ENCODE results near the gene CMTR1. TPM values are rescaled to one million over a fixed set of nuclear protein-coding genes. Genes with fewer than 3 reads are reported as not detected.

Gene CMTR1
- total and polyA plus RNA-seq, 4 donors = 7.8 to 43.1 (median 32.6) TPM

- ATAC-seq (ENCODE audit: low FRiP score) (no peak), DNase-seq (no peak)
- no peaks in the 10 kb centered on the region for H3K36me3 ChIP-seq (ENCODE audit: control insufficient read depth in 1 of 2, insufficient read depth in 2 of 2, low read length in 1 of 2)
- H3K4me1 ChIP-seq (ENCODE audit: control insufficient read depth in 1 of 2, insufficient read depth in 2 of 2, low read length in 2 of 2) = no peaks in the 10 kb centered on the region
- no peaks in the 10 kb centered on the region for H3K27me3 ChIP-seq (ENCODE audit: control insufficient read depth in 1 of 2, insufficient read depth in 2 of 2, low read length in 1 of 2)
- H3K9me3 ChIP-seq (ENCODE audit: control insufficient read depth, low read length) = peaks cover 2% of the 10 kb centered on the region
- H3K4me3 ChIP-seq (ENCODE audit: low read length in 2 of 2) = no peak overlapping the region
- intact Hi-C loops (cut with DNase I) = no loop called here
- H3K27ac ChIP-seq (ENCODE audit: low read depth in 1 of 2, low read length in 2 of 2) = no peak overlapping the region
- WGBS, 2 donors = 89 to 92% methylated on average over 6 of the region's 6 CpGs
These were observed 6.0 kb upstream of the CMTR1 start for GRCh38 chr6:37426945-37427510.

- no peaks in the 10 kb centered on the region for H3K27me3 ChIP-seq (ENCODE audit: control insufficient read depth in 1 of 2, insufficient read depth in 2 of 2, low read length in 1 of 2)
- no peak overlapping the region for H3K4me3 ChIP-seq (ENCODE audit: low read length in 2 of 2)
- ATAC-seq (ENCODE audit: low FRiP score) (no peak), DNase-seq (no peak)
- H3K27ac ChIP-seq (ENCODE audit: low read depth in 1 of 2, low read length in 2 of 2) = no peak overlapping the region
- WGBS, 2 donors = 70 to 75% methylated on average over 2 of the region's 2 CpGs
- intact Hi-C loops (cut with DNase I) = no loop called here
- no peaks in the 10 kb centered on the region for H3K36me3 ChIP-seq (ENCODE audit: control insufficient read depth in 1 of 2, insufficient read depth in 2 of 2, low read length in 1 of 2)
- peaks cover 2% of the 10 kb centered on the region for H3K9me3 ChIP-seq (ENCODE audit: control insufficient read depth, low read length)
- H3K4me1 ChIP-seq (ENCODE audit: control insufficient read depth in 1 of 2, insufficient read depth in 2 of 2, low read length in 2 of 2) = peaks cover 4 to 6% of the 10 kb centered on the region in 2 donors
These were observed 3.7 kb upstream of the CMTR1 start for GRCh38 chr6:37429352-37429750.

- Histone ChIP-seq H3K9me3 (ENCODE audit: control insufficient read depth, low read length) (no peaks in the 10 kb centered on the region), H3K36me3 (ENCODE audit: control insufficient read depth in 1 of 2, insufficient read depth in 2 of 2, low read length in 1 of 2) (no peaks in the 10 kb centered on the region), H3K4me3 (ENCODE audit: low read length in 2 of 2) (peak overlapping the region; percentile 58 to 75), H3K27ac (ENCODE audit: low read depth in 1 of 2, low read length in 2 of 2) (peak overlapping the region; percentile 23 to 87), H3K27me3 (ENCODE audit: control insufficient read depth in 1 of 2, insufficient read depth in 2 of 2, low read length in 1 of 2) (no peaks in the 10 kb centered on the region), H3K4me1 (ENCODE audit: control insufficient read depth in 1 of 2, insufficient read depth in 2 of 2, low read length in 2 of 2) (peaks cover 6% of the 10 kb centered on the region in 2 donors)
- intact Hi-C loops (cut with DNase I) = loop anchor here in 1 of 2 donors (2.0 kb wide), 1 partner anchor 64 kb away; no protein-coding TSS in a partner anchor
- no peak for ATAC-seq (ENCODE audit: low FRiP score)
- 10% methylated on average over 7 of the region's 7 CpGs for WGBS, 2 donors
- no peak for DNase-seq
These were observed 468 bp upstream of the CMTR1 start for GRCh38 chr6:37432590-37432915.

- ATAC-seq (ENCODE audit: low FRiP score) (peak; percentile 26), DNase-seq (peak in 1 of 2 donors; percentile 47)
- H3K27ac ChIP-seq (ENCODE audit: low read depth in 1 of 2, low read length in 2 of 2) = peak overlapping the region; percentile 83 to 91
- H3K27me3 ChIP-seq (ENCODE audit: control insufficient read depth in 1 of 2, insufficient read depth in 2 of 2, low read length in 1 of 2) = no peaks in the 10 kb centered on the region
- peak overlapping the region; percentile 70 to 85 for H3K4me3 ChIP-seq (ENCODE audit: low read length in 2 of 2)
- no peaks in the 10 kb centered on the region for H3K36me3 ChIP-seq (ENCODE audit: control insufficient read depth in 1 of 2, insufficient read depth in 2 of 2, low read length in 1 of 2)
- intact Hi-C loops (cut with DNase I) = loop anchor here in 1 of 2 donors (2.0 kb wide), 1 partner anchor 65 kb away; no protein-coding TSS in a partner anchor
- peaks cover 6 to 8% of the 10 kb centered on the region in 2 donors for H3K4me1 ChIP-seq (ENCODE audit: control insufficient read depth in 1 of 2, insufficient read depth in 2 of 2, low read length in 2 of 2)
- WGBS, 2 donors = 10 to 14% methylated on average over 13 of the region's 13 CpGs
- H3K9me3 ChIP-seq (ENCODE audit: control insufficient read depth, low read length) = no peaks in the 10 kb centered on the region
These were observed 743 bp downstream of the CMTR1 start for GRCh38 chr6:37433657-37434271.

GRCh38 chr6:37435373-37435772 is 2.4 kb downstream of the CMTR1 start:
- ATAC-seq (ENCODE audit: low FRiP score) (no peak), DNase-seq (no peak)
- no peaks in the 10 kb centered on the region for H3K27me3 ChIP-seq (ENCODE audit: control insufficient read depth in 1 of 2, insufficient read depth in 2 of 2, low read length in 1 of 2)
- H3K4me1 ChIP-seq (ENCODE audit: control insufficient read depth in 1 of 2, insufficient read depth in 2 of 2, low read length in 2 of 2) = peaks cover 6 to 8% of the 10 kb centered on the region in 2 donors
- no peaks in the 10 kb centered on the region for H3K9me3 ChIP-seq (ENCODE audit: control insufficient read depth, low read length)
- H3K4me3 ChIP-seq (ENCODE audit: low read length in 2 of 2) = no peak overlapping the region
- no peaks in the 10 kb centered on the region for H3K36me3 ChIP-seq (ENCODE audit: control insufficient read depth in 1 of 2, insufficient read depth in 2 of 2, low read length in 1 of 2)
- intact Hi-C loops (cut with DNase I) = no loop called here
- H3K27ac ChIP-seq (ENCODE audit: low read depth in 1 of 2, low read length in 2 of 2) = no peak overlapping the region
- WGBS, 2 donors = 63 to 73% methylated on average over 4 of the region's 4 CpGs

- DNase-seq = no peak
- intact Hi-C loops (cut with DNase I) = no loop called here
- Histone ChIP-seq H3K36me3 (ENCODE audit: control insufficient read depth in 1 of 2, insufficient read depth in 2 of 2, low read length in 1 of 2) (no peaks in the 10 kb centered on the region), H3K9me3 (ENCODE audit: control insufficient read depth, low read length) (no peaks in the 10 kb centered on the region), H3K4me3 (ENCODE audit: low read length in 2 of 2) (no peak overlapping the region), H3K27me3 (ENCODE audit: control insufficient read depth in 1 of 2, insufficient read depth in 2 of 2, low read length in 1 of 2) (no peaks in the 10 kb centered on the region), H3K4me1 (ENCODE audit: control insufficient read depth in 1 of 2, insufficient read depth in 2 of 2, low read length in 2 of 2) (peaks cover 6 to 8% of the 10 kb centered on the region in 2 donors), H3K27ac (ENCODE audit: low read depth in 1 of 2, low read length in 2 of 2) (no peak overlapping the region)
- no peak for ATAC-seq (ENCODE audit: low FRiP score)
- 82 to 83% methylated on average over 5 of the region's 5 CpGs for WGBS, 2 donors
These were observed 2.8 kb downstream of the CMTR1 start for GRCh38 chr6:37435816-37436215.

- H3K4me1 ChIP-seq (ENCODE audit: control insufficient read depth in 1 of 2, insufficient read depth in 2 of 2, low read length in 2 of 2) = peaks cover 3 to 11% of the 10 kb centered on the region in 2 donors
- DNase-seq = no peak
These were observed 5.9 kb downstream of the CMTR1 start for GRCh38 chr6:37438930-37439329.

GRCh38 chr6:37441651-37442050 is 8.6 kb downstream of the CMTR1 start:
- H3K9me3 ChIP-seq (ENCODE audit: control insufficient read depth, low read length) = no peaks in the 10 kb centered on the region
- intact Hi-C loops (cut with DNase I) = no loop called here
- WGBS, 2 donors = 66 to 69% methylated on average over 6 of the region's 6 CpGs
- no peak overlapping the region for H3K4me3 ChIP-seq (ENCODE audit: low read length in 2 of 2)
- peaks cover 0 to 6% of the 10 kb centered on the region in 2 donors for H3K4me1 ChIP-seq (ENCODE audit: control insufficient read depth in 1 of 2, insufficient read depth in 2 of 2, low read length in 2 of 2)
- peaks cover 1 to 2% of the 10 kb centered on the region in 2 donors for H3K36me3 ChIP-seq (ENCODE audit: control insufficient read depth in 1 of 2, insufficient read depth in 2 of 2, low read length in 1 of 2)
- no peaks in the 10 kb centered on the region for H3K27me3 ChIP-seq (ENCODE audit: control insufficient read depth in 1 of 2, insufficient read depth in 2 of 2, low read length in 1 of 2)
- ATAC-seq (ENCODE audit: low FRiP score) (no peak), DNase-seq (no peak)
- no peak overlapping the region for H3K27ac ChIP-seq (ENCODE audit: low read depth in 1 of 2, low read length in 2 of 2)

More at GRCh38 chr6:37438930-37439329, 5.9 kb downstream of the CMTR1 start:
- 19 to 29% methylated on average over 1 of the region's 1 CpG for WGBS, 2 donors
- Histone ChIP-seq H3K4me3 (ENCODE audit: low read length in 2 of 2) (no peak overlapping the region), H3K27me3 (ENCODE audit: control insufficient read depth in 1 of 2, insufficient read depth in 2 of 2, low read length in 1 of 2) (no peaks in the 10 kb centered on the region), H3K27ac (ENCODE audit: low read depth in 1 of 2, low read length in 2 of 2) (no peak overlapping the region), H3K9me3 (ENCODE audit: control insufficient read depth, low read length) (no peaks in the 10 kb centered on the region), H3K36me3 (ENCODE audit: control insufficient read depth in 1 of 2, insufficient read depth in 2 of 2, low read length in 1 of 2) (no peaks in the 10 kb centered on the region)
- ATAC-seq (ENCODE audit: low FRiP score) = no peak
- intact Hi-C loops (cut with DNase I) = no loop called here

Measured in aorta (tissue), 5 donors.